Fibroblast of peridontal ligament (primary cell): ENCODE results near the gene NR3C1.

ENCODE experiments used
- DNase-seq: peaks from one replicate; pipeline ENCODE4 v3.0.0-alpha.2; 2010; ENCODE audit errors: extremely low read depth

The NR3C1 gene

GRCh38 chr5:143261748-143262392 lies 141.6 kb downstream of the NR3C1 start:
- peak; percentile 88 for DNase-seq

- no peak for DNase-seq
Observed at GRCh38 chr5:143259254-143259605, 144.3 kb downstream of the NR3C1 start.

- DNase-seq, result no peak
Observed at GRCh38 chr5:143258559-143259253, 144.8 kb downstream of the NR3C1 start.

- no peak for DNase-seq
Observed at GRCh38 chr5:143254819-143255218, 148.7 kb downstream of the NR3C1 start.

GRCh38 chr5:143251946-143252345 lies 151.5 kb downstream of the NR3C1 start:
- DNase-seq, result no peak

- DNase-seq, result no peak
Observed at GRCh38 chr5:143251190-143251589, 152.3 kb downstream of the NR3C1 start.

GRCh38 chr5:143249851-143250250 lies 153.6 kb downstream of the NR3C1 start:
- DNase-seq, result no peak

- peak; percentile 91 for DNase-seq
Observed at GRCh38 chr5:143248822-143249579, 154.5 kb downstream of the NR3C1 start.

GRCh38 chr5:143248391-143248790 lies 155.1 kb downstream of the NR3C1 start:
- DNase-seq, result peak; percentile 73

- no peak for DNase-seq
Observed at GRCh38 chr5:143247134-143247815, 156.2 kb downstream of the NR3C1 start.

GRCh38 chr5:143245929-143246561 lies 157.4 kb downstream of the NR3C1 start:
- peak; percentile 82 for DNase-seq

GRCh38 chr5:143244990-143245389 lies 158.5 kb downstream of the NR3C1 start:
- no peak for DNase-seq

GRCh38 chr5:143244000-143244736 lies 159.3 kb downstream of the NR3C1 start:
- DNase-seq, result peak; percentile 99

- DNase-seq, result no peak
Observed at GRCh38 chr5:143243103-143243502, 160.4 kb downstream of the NR3C1 start.

GRCh38 chr5:143241892-143242291 lies 161.6 kb downstream of the NR3C1 start:
- DNase-seq, result no peak

GRCh38 chr5:143239882-143240518 lies 163.5 kb downstream of the NR3C1 start:
- peak; percentile 55 for DNase-seq

GRCh38 chr5:143238620-143239019 lies 164.9 kb downstream of the NR3C1 start:
- DNase-seq, result no peak

GRCh38 chr5:143237664-143238063 lies 165.8 kb downstream of the NR3C1 start:
- DNase-seq, result no peak

- DNase-seq, result no peak
Observed at GRCh38 chr5:143236682-143237081, 166.8 kb downstream of the NR3C1 start.

GRCh38 chr5:143235423-143235822 lies 168.1 kb downstream of the NR3C1 start:
- peak; percentile 94 for DNase-seq
